HepG2 (cell line): ENCODE results near the gene DMXL2. TPM values are rescaled to one million over a fixed set of nuclear protein-coding genes. Genes with fewer than 3 reads are reported as not detected.

Source experiments
- CHCHD3 ChIP-seq: sonication (generic); formaldehyde crosslinking; IDR thresholded peaks from 2 replicates; pipeline ENCODE4 v1.8.0; 2022; ENCODE audit warnings: mild to moderate bottlenecking, missing genetic modification reagents, moderate library complexity
- DR1 ChIP-seq: sonication (generic); formaldehyde crosslinking; IDR thresholded peaks from 2 replicates; pipeline ENCODE4 v1.8.0; 2021; ENCODE audit warnings: mild to moderate bottlenecking, missing genetic modification reagents, inconsistent platforms
- DRAP1 ChIP-seq: IDR thresholded peaks from 2 replicates; pipeline ENCODE4 v1.6.1; 2016; ENCODE audit warnings: missing genetic modification reagents, missing compliant biosample characterization
- ETV6 ChIP-seq: sonication (generic); formaldehyde crosslinking; conservative IDR thresholded peaks from 2 replicates; pipeline ENCODE4 v1.4.0; 2020; ENCODE audit warnings: missing genetic modification reagents
- GPBP1L1 ChIP-seq: sonication (generic); formaldehyde crosslinking; IDR thresholded peaks from 2 replicates; pipeline ENCODE4 v1.5.0; 2020; ENCODE audit warnings: mild to moderate bottlenecking, missing genetic modification reagents
- HINFP ChIP-seq: sonication (generic); formaldehyde crosslinking; IDR thresholded peaks from 2 replicates; pipeline ENCODE4 v1.4.0; 2020; ENCODE audit warnings: low read depth, mild to moderate bottlenecking, missing genetic modification reagents
- HNF4A ChIP-seq: sonication (generic); formaldehyde crosslinking; IDR thresholded peaks from 2 replicates; pipeline ENCODE4 v1.4.0; 2020; ENCODE audit warnings: missing genetic modification reagents
- ISL2 ChIP-seq: sonication (generic); formaldehyde crosslinking; IDR thresholded peaks from 2 replicates; pipeline ENCODE4 v1.5.0; 2020; ENCODE audit warnings: missing genetic modification reagents
- NCOR1 ChIP-seq: fragments of 200-600 bp; sonication (generic); IDR thresholded peaks from 2 replicates; pipeline ENCODE4 v1.7.0; 2017; ENCODE audit warnings: antibody characterized with exemption, low read length, borderline replicate concordance
- SNAPC5 ChIP-seq: sonication (generic); formaldehyde crosslinking; IDR thresholded peaks from 2 replicates; pipeline ENCODE4 v1.8.1; 2023; ENCODE audit warnings: mild to moderate bottlenecking, missing genetic modification reagents, borderline replicate concordance
- TBX2 ChIP-seq: sonication (generic); formaldehyde crosslinking; IDR thresholded peaks from 2 replicates; pipeline ENCODE4 v1.5.0; 2020; ENCODE audit warnings: missing genetic modification reagents, mild to moderate bottlenecking, borderline replicate concordance
- TIGD3 ChIP-seq: sonication (generic); formaldehyde crosslinking; IDR thresholded peaks from 2 replicates; pipeline ENCODE4 v1.5.1; 2020; ENCODE audit warnings: mild to moderate bottlenecking, missing genetic modification reagents, borderline replicate concordance
- ZBTB34 ChIP-seq: sonication (generic); formaldehyde crosslinking; IDR thresholded peaks from 2 replicates; pipeline ENCODE4 v1.8.0; 2022; ENCODE audit warnings: mild to moderate bottlenecking, missing genetic modification reagents
- ZBTB42 ChIP-seq: sonication (generic); formaldehyde crosslinking; IDR thresholded peaks from 2 replicates; pipeline ENCODE4 v1.5.0; 2020; ENCODE audit warnings: mild to moderate bottlenecking, missing genetic modification reagents
- ZBTB7B ChIP-seq: sonication (generic); formaldehyde crosslinking; IDR thresholded peaks from 2 replicates; pipeline ENCODE4 v1.4.0; 2020; ENCODE audit warnings: missing genetic modification reagents
- ZNF20 ChIP-seq: sonication (generic); formaldehyde crosslinking; IDR thresholded peaks from 2 replicates; pipeline ENCODE4 v1.4.0; 2020; ENCODE audit warnings: mild to moderate bottlenecking, moderate library complexity, missing genetic modification reagents
- ZNF224 ChIP-seq: sonication (generic); formaldehyde crosslinking; IDR thresholded peaks from 2 replicates; pipeline ENCODE4 v1.5.0; 2020; ENCODE audit warnings: mild to moderate bottlenecking, missing genetic modification reagents
- ZNF607 ChIP-seq: sonication (generic); formaldehyde crosslinking; IDR thresholded peaks from 2 replicates; pipeline ENCODE4 v1.5.1; 2020; ENCODE audit warnings: missing genetic modification reagents, mild to moderate bottlenecking, borderline replicate concordance
- ZNF629 ChIP-seq: sonication (generic); formaldehyde crosslinking; conservative IDR thresholded peaks from 2 replicates; pipeline ENCODE4 v1.5.0; 2020; ENCODE audit warnings: missing genetic modification reagents
- ZNF674 ChIP-seq: sonication (generic); formaldehyde crosslinking; IDR thresholded peaks from 2 replicates; pipeline ENCODE4 v1.5.0; 2020; ENCODE audit warnings: low read depth, mild to moderate bottlenecking, missing genetic modification reagents
- ZNF792 ChIP-seq: IDR thresholded peaks from 2 replicates; pipeline ENCODE4 v1.6.1; 2016
- ZNF800 ChIP-seq: sonication (generic); formaldehyde crosslinking; IDR thresholded peaks from 2 replicates; pipeline ENCODE4 v1.4.0; 2020; ENCODE audit warnings: missing genetic modification reagents
- polyA plus RNA-seq, 8 experiments: library from polyadenylated mRNA; depleted of rRNA in 3 of 8; stranded (reverse) in 7 of 8; unstranded in 1 of 8; fragments of >200 nt; fragmentation: Illumina TruSeq in 4 of 8; extraction: Trizol in 4 of 8; gene quantifications; 2 replicates each; pipeline versions ENCODE4 v1.2.1 to v1.2.3, GENCODE V29; 2011 to 2016; ENCODE audit warnings: low read depth in 4 of 8, missing spikeins in 1 of 8, mixed read lengths in 1 of 8; ENCODE audit not compliant: insufficient read depth in 1 of 8
- total RNA-seq, 5 experiments: library from RNA; depleted of rRNA; stranded (reverse); fragments of >200 nt; fragmentation: Illumina TruSeq; extraction: Trizol; gene quantifications; 2 replicates each; pipeline ENCODE4 v1.2.3, GENCODE V29; 2016; ENCODE audit warnings: low read depth in 1 of 5

The DMXL2 gene
- total and polyA plus RNA-seq, 2 of the 13 experiments (the other 11 are each of a cell fraction or from before 2014, with no cell fraction given): 11.6 to 15.3 TPM

GRCh38 chr15:51622604-51623370 lies at the start of gene DMXL2 (continued):
- no peak for TF ChIP-seq SNAPC5
- no peak for TF ChIP-seq ZBTB42 (CRISPR knock-in tag)
- TF ChIP-seq ZBTB34: no peak
- TF ChIP-seq NCOR1: no peak
- no peak for TF ChIP-seq TIGD3 (CRISPR knock-in tag)
- 0 out of 2 replicates have a peak, but pooled peaks have one; percentile 11 for TF ChIP-seq ZNF800 (CRISPR knock-in tag)
- no peak for TF ChIP-seq ZNF674 (CRISPR knock-in tag)
- TF ChIP-seq ZNF20 (CRISPR knock-in tag): no peak
- TF ChIP-seq ISL2 (CRISPR knock-in tag): no peak
- TF ChIP-seq CHCHD3 (CRISPR knock-in tag): no peak
- no peak for TF ChIP-seq ETV6 (CRISPR knock-in tag)
- TF ChIP-seq ZBTB7B: peak; percentile 55; the same call in 1 of the 2 replicates
- no peak for TF ChIP-seq ZNF629 (CRISPR knock-in tag)
- peak; percentile 43; the same call in 1 of the 2 replicates for TF ChIP-seq TBX2 (CRISPR knock-in tag)
- TF ChIP-seq ZNF792 (CRISPR knock-in tag): no peak
- no peak for TF ChIP-seq GPBP1L1 (CRISPR knock-in tag)
- no peak for TF ChIP-seq HINFP (CRISPR knock-in tag)
- peak; percentile 18; the same call in 1 of the 2 replicates for TF ChIP-seq DR1 (CRISPR knock-in tag)
- 0 out of 2 replicates have a peak, but pooled peaks have one; percentile 22 for TF ChIP-seq DRAP1
- TF ChIP-seq ZNF607 (CRISPR knock-in tag): no peak
- no peak for TF ChIP-seq ZNF224 (CRISPR knock-in tag)
- no peak for TF ChIP-seq HNF4A (CRISPR knock-in tag)
